MM.1S (cell line): ENCODE results near the gene PIEZO2.

Experiments used
- DNase-seq: peaks from one replicate; pipeline ENCODE4 v3.0.0-alpha.2; 2015
- H2AFZ ChIP-seq: fragments of 300-600 bp; sonication (generic); 2 replicates; pipeline ENCODE4 v1.6.0; 2016; ENCODE audit warnings: antibody characterized with exemption, low read length
- H3F3A ChIP-seq: fragments of 300-600 bp; sonication (generic); 2 replicates; pipeline ENCODE4 v1.6.1; 2016; ENCODE audit warnings: mild to moderate bottlenecking, antibody characterized with exemption, low read length, moderate library complexity, mixed read lengths; ENCODE audit not compliant: insufficient read depth
- H3K27ac ChIP-seq: fragments of 300-600 bp; sonication (generic); 2 replicates; pipeline ENCODE4 v1.5.1; 2016; ENCODE audit warnings: mild to moderate bottlenecking, low read length
- H3K27me3 ChIP-seq: fragments of 300-600 bp; sonication (generic); replicated peaks from 2 replicates; pipeline ENCODE4 v1.6.0; 2016; ENCODE audit warnings: low read length; ENCODE audit not compliant: insufficient read depth
- H3K36me3 ChIP-seq: fragments of 300-600 bp; sonication (generic); replicated peaks from 2 replicates; pipeline ENCODE4 v1.6.1; 2016; ENCODE audit warnings: mild to moderate bottlenecking, low read length, mixed read lengths; ENCODE audit not compliant: insufficient read depth
- H3K4me1 ChIP-seq: fragments of 300-600 bp; sonication (generic); 2 replicates; pipeline ENCODE4 v1.6.1; 2016; ENCODE audit warnings: low read length, mixed read lengths
- H3K4me2 ChIP-seq: fragments of 300-600 bp; sonication (generic); 2 replicates; pipeline ENCODE4 v1.6.0; 2016; ENCODE audit warnings: low read depth, low read length
- H3K4me3 ChIP-seq: fragments of 300-600 bp; sonication (generic); 2 replicates; pipeline ENCODE4 v1.5.1; 2016; ENCODE audit warnings: low read length, mixed read lengths
- H3K79me2 ChIP-seq: fragments of 300-600 bp; sonication (generic); 2 replicates; pipeline ENCODE4 v1.6.1; 2016; ENCODE audit warnings: mixed run types, low read length, mixed read lengths
- H3K9ac ChIP-seq: fragments of 300-600 bp; sonication (generic); 2 replicates; pipeline ENCODE4 v1.6.1; 2016; ENCODE audit warnings: low read length, mixed read lengths
- H3K9me2 ChIP-seq: fragments of 300-600 bp; sonication (generic); replicated peaks from 2 replicates; pipeline ENCODE4 v1.6.1; 2016; ENCODE audit warnings: mild to moderate bottlenecking, low read length, mixed read lengths; ENCODE audit not compliant: insufficient read depth
- H3K9me3 ChIP-seq: fragments of 300-600 bp; sonication (generic); replicated peaks from 2 replicates; pipeline ENCODE4 v1.6.1; 2016; ENCODE audit warnings: mild to moderate bottlenecking, low read length, mixed read lengths; ENCODE audit not compliant: insufficient read depth
- H4K20me1 ChIP-seq: fragments of 300-600 bp; sonication (generic); 2 replicates; pipeline ENCODE4 v1.6.1; 2016; ENCODE audit warnings: mild to moderate bottlenecking, low read length, moderate library complexity, mixed read lengths; ENCODE audit not compliant: insufficient read depth
- EZH2 ChIP-seq: fragments of 300-600 bp; sonication (generic); optimal IDR thresholded peaks from 2 replicates; pipeline ENCODE3; 2017; ENCODE audit warnings: low read depth, mild to moderate bottlenecking, antibody characterized with exemption, low read length, mixed read lengths
- EZH2phosphoT487 ChIP-seq: fragments of 300-600 bp; sonication (generic); IDR thresholded peaks from 2 replicates; pipeline ENCODE4 v1.6.1; 2018; ENCODE audit warnings: antibody characterized with exemption, low read length
- TF ChIP-seq, protein P1 (sequence below): fragments of 300-600 bp; sonication (generic); IDR thresholded peaks from 2 replicates; pipeline ENCODE4 v1.5.1; 2016; ENCODE audit warnings: antibody characterized with exemption, low read length, mixed read lengths

PIEZO2 gene

GRCh38 chr18:11106894-11107293 lies 42.5 kb downstream of the PIEZO2 start:
- Histone ChIP-seq H3K9me2 (no peaks in the 10 kb centered on the region), H4K20me1 (no peaks in the 10 kb centered on the region), H3K27ac (no peak overlapping the region), H3K9me3 (no peaks in the 10 kb centered on the region), H3K4me3 (no peak overlapping the region), H3K4me1 (no peaks in the 10 kb centered on the region), H2AFZ (no peak overlapping the region), H3F3A (no peaks in the 10 kb centered on the region), H3K9ac (no peak overlapping the region), H3K79me2 (no peaks in the 10 kb centered on the region), H3K4me2 (no peak overlapping the region), H3K36me3 (no peaks in the 10 kb centered on the region), H3K27me3 (no peaks in the 10 kb centered on the region)
- TF ChIP-seq EZH2 = no peak
- TF ChIP-seq EZH2phosphoT487 = no peak
- TF ChIP-seq, protein P1, sequence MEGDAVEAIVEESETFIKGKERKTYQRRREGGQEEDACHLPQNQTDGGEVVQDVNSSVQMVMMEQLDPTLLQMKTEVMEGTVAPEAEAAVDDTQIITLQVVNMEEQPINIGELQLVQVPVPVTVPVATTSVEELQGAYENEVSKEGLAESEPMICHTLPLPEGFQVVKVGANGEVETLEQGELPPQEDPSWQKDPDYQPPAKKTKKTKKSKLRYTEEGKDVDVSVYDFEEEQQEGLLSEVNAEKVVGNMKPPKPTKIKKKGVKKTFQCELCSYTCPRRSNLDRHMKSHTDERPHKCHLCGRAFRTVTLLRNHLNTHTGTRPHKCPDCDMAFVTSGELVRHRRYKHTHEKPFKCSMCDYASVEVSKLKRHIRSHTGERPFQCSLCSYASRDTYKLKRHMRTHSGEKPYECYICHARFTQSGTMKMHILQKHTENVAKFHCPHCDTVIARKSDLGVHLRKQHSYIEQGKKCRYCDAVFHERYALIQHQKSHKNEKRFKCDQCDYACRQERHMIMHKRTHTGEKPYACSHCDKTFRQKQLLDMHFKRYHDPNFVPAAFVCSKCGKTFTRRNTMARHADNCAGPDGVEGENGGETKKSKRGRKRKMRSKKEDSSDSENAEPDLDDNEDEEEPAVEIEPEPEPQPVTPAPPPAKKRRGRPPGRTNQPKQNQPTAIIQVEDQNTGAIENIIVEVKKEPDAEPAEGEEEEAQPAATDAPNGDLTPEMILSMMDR = no peak
- DNase-seq = no peak

- no peaks in the 10 kb centered on the region for H3F3A ChIP-seq
- no peak overlapping the region for H3K4me3 ChIP-seq
- no peak overlapping the region for H3K9ac ChIP-seq
- H2AFZ ChIP-seq = no peak overlapping the region
- no peak for DNase-seq
- H3K27me3 ChIP-seq = no peaks in the 10 kb centered on the region
- no peaks in the 10 kb centered on the region for H3K9me3 ChIP-seq
- TF ChIP-seq EZH2phosphoT487 (no peak), EZH2 (no peak)
- TF ChIP-seq, protein P1 = no peak
- no peaks in the 10 kb centered on the region for H3K4me1 ChIP-seq
- H3K79me2 ChIP-seq = no peaks in the 10 kb centered on the region
- H3K9me2 ChIP-seq = no peaks in the 10 kb centered on the region
- no peaks in the 10 kb centered on the region for H3K36me3 ChIP-seq
- H3K27ac ChIP-seq = no peak overlapping the region
- no peaks in the 10 kb centered on the region for H4K20me1 ChIP-seq
- no peak overlapping the region for H3K4me2 ChIP-seq
Observed at GRCh38 chr18:11105463-11105862, 43.9 kb downstream of the PIEZO2 start.

GRCh38 chr18:11104307-11104706 lies 45.1 kb downstream of the PIEZO2 start:
- H3K4me1 ChIP-seq = no peaks in the 10 kb centered on the region
- H3K9me3 ChIP-seq = no peaks in the 10 kb centered on the region
- H3F3A ChIP-seq = no peaks in the 10 kb centered on the region
- H4K20me1 ChIP-seq = no peaks in the 10 kb centered on the region
- H3K27ac ChIP-seq = no peak overlapping the region
- H3K9ac ChIP-seq = no peak overlapping the region
- DNase-seq = no peak
- H3K4me3 ChIP-seq = no peak overlapping the region
- no peak overlapping the region for H2AFZ ChIP-seq
- TF ChIP-seq EZH2phosphoT487 (no peak), EZH2 (no peak)
- TF ChIP-seq, protein P1 = no peak
- H3K4me2 ChIP-seq = no peak overlapping the region
- no peaks in the 10 kb centered on the region for H3K36me3 ChIP-seq
- no peaks in the 10 kb centered on the region for H3K9me2 ChIP-seq
- no peaks in the 10 kb centered on the region for H3K27me3 ChIP-seq
- no peaks in the 10 kb centered on the region for H3K79me2 ChIP-seq
